ENCODE measurements around the gene KCNG2.

- TF ChIP-seq POLR2AphosphoS5 (IDR thresholded peaks at IDR 0.05; ENCODE audit: low read depth, low read length) (no peak), RXRA (IDR thresholded peaks at IDR 0.05; ENCODE audit: borderline replicate concordance, low read depth) (no peak), CTCF (IDR thresholded peaks at IDR 0.05) (no peak), ZBTB33 (IDR thresholded peaks at IDR 0.05; ENCODE audit: borderline replicate concordance, low read depth) (no peak), EP300 (IDR thresholded peaks at IDR 0.05; ENCODE audit: borderline replicate concordance in 1 of 2, low read depth in 1 of 2, low read length in 1 of 2) (no peak), USF2 (IDR thresholded peaks at IDR 0.05; ENCODE audit: borderline replicate concordance, low read depth, low read length) (no peak), REST (IDR thresholded peaks at IDR 0.05; ENCODE audit: low read depth, low read length) (no peak), PBX3 (IDR thresholded peaks at IDR 0.05) (no peak)
These were observed 43.5 kb upstream of the KCNG2 start for GRCh38 chr18:79754022-79754761.

Data from SK-N-SH (cell line).